Natural killer cell treated with Interleukin-12 subunit alpha and Interleukin-12 subunit beta and Interleukin-15 and Interleukin-18, amount 100 ng/mL, for 72 hours (primary cell): ENCODE results near the gene OSBPL9. TPM values are rescaled to one million over a fixed set of nuclear protein-coding genes. Genes with fewer than 3 reads are reported as not detected.

ENCODE experiments used
- ATAC-seq, 2 donors: fragments of 150-1000 bp; cut with Tn5 transposase in 1 of 2; sonication (Bioruptor Pico), chemical (Tn5 transposase) in 1 of 2; 2 replicates each; pipeline ENCODE4 v1.10.0; 2021
- DNase-seq: peaks from one replicate; pipeline ENCODE4 v3.0.0; 2022; ENCODE audit warnings: low spot score
- H3K27ac Mint-ChIP-seq, 2 donors: 1 replicate in 1 of 2; 2 replicates in 1 of 2; pipeline ENCODE4 v1.8.0; 2022; ENCODE audit warnings: mixed read lengths in 2 of 2, mild to moderate bottlenecking in 1 of 2, moderate library complexity in 1 of 2
- H3K27me3 Mint-ChIP-seq, 2 donors: 1 replicate in 1 of 2; 2 replicates in 1 of 2; pipeline ENCODE4 v1.8.0; 2022; ENCODE audit warnings: mixed read lengths in 2 of 2
- H3K36me3 Mint-ChIP-seq: one replicate; pipeline ENCODE4 v1.8.0; 2022; ENCODE audit warnings: mixed read lengths
- H3K4me1 Mint-ChIP-seq, 2 donors: 1 replicate in 1 of 2; 2 replicates in 1 of 2; pipeline ENCODE4 v1.8.0; 2022; ENCODE audit warnings: low read depth in 2 of 2, mixed read lengths in 2 of 2, mild to moderate bottlenecking in 1 of 2
- H3K4me3 Mint-ChIP-seq: one replicate; pipeline ENCODE4 v1.8.0; 2022; ENCODE audit warnings: mixed read lengths
- H3K9me3 Mint-ChIP-seq: 2 replicates; pipeline ENCODE4 v1.8.0; 2022; ENCODE audit warnings: mixed read lengths
- total RNA-seq, 2 donors: library from RNA; stranded (reverse); gene quantifications; one replicate each; pipeline ENCODE4 v1.2.3, GENCODE V29; 2022

The OSBPL9 gene
- total RNA-seq, 2 donors from 2014 or later = 55.6 to 55.7 TPM

DNA sequence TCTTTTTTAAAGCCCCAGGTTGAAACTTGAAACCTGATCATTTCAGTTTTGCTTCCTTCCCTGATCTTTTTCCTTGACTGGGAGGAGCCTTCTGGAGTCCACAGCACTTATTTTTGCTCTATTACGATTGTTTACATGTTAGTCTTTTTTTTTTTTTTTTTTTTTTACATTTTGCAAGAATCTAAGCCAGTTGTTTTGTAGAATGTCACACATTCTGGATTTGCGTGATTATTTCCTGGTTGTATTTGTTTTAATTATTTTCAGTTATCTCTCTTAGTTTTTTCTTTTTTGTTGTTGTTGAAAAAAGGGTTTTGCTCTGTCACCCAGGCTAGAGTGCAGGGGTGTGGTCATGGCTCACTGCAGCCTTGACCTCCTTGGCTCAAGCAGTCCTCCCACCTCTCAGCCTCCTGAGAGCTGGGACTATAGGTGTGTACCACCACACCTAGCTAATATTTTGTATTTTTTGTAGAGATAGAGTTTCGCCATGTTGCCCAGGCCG is 32.8 kb downstream of the OSBPL9 start:
- no peak for DNase-seq
- Mint-ChIP-seq H3K4me1 (peaks cover 0 to 7% of the 10 kb centered on the region in 2 donors), H3K9me3 (no peaks in the 10 kb centered on the region), H3K36me3 (no peaks in the 10 kb centered on the region), H3K27ac (no peak overlapping the region), H3K4me3 (no peak overlapping the region), H3K27me3 (no peaks in the 10 kb centered on the region)
- no peak for ATAC-seq

DNA sequence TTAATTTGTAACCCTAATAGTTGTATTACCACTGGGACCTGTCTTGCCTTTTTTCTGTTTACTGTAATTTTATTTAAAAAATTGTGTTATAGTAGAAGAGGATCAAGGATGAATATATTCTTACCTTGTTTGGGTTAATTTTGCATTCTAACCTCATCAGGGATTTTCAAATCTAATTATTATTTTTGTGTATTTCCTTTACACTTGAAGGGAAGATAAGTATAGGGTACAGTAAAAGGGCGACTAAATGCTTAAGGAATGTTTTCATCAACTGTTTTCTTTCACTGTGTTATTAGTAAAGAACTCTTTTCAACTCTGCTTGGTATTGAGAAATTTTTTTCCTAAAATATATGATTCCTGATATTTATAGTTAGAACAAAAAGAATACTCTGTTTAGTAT is 33.3 kb downstream of the OSBPL9 start:
- no peak overlapping the region for H3K27ac Mint-ChIP-seq

DNA sequence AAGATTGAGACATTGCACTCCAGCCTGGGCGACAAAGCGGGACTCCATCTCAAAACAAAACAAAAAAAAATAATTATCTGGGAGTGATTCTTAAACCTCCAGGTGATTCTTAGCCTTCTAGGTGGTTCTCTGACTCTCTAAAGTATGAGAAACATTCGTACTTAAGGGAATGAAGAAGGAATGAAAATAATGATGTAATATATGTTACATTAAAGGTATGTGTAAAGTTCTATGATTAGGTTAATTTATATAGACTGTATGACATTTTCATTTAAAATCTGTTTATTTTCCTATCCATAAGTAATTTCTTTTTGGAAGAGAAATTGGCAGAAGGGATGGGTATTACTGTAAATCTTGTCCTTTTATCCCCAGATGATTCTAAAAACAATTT is 34.7 kb downstream of the OSBPL9 start:
- peaks cover 0 to 3% of the 10 kb centered on the region in 2 donors for H3K4me1 Mint-ChIP-seq
- no peaks in the 10 kb centered on the region for H3K9me3 Mint-ChIP-seq

More for the DNA sequence above, 33.3 kb downstream of the OSBPL9 start:
- no peaks in the 10 kb centered on the region for H3K9me3 Mint-ChIP-seq
- DNase-seq = no peak
- ATAC-seq = no peak
- no peaks in the 10 kb centered on the region for H3K27me3 Mint-ChIP-seq
- no peaks in the 10 kb centered on the region for H3K36me3 Mint-ChIP-seq
- peaks cover 0 to 6% of the 10 kb centered on the region in 2 donors for H3K4me1 Mint-ChIP-seq
- no peak overlapping the region for H3K4me3 Mint-ChIP-seq

DNA sequence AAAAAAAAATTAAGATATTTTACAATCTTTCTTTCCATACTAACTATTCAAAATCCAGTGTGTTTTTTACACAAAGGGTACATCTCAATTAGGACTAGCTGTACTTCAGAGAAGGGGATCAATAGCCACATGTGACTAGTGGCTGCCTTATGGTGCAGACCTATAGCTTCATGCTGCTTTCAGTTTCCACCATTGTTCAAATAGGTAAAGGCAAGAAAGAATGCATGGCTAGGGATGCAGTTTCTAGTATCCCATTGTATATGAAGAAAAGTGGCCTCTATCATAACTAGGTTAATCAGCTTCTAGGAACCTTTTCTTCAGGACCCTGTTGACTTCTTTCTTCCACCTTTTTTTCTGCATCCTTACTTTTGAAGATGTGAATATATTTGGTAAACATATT is 35.7 kb downstream of the OSBPL9 start:
- no peak overlapping the region for H3K4me3 Mint-ChIP-seq
- no peaks in the 10 kb centered on the region for H3K27me3 Mint-ChIP-seq
- DNase-seq = no peak
- peaks cover 0 to 3% of the 10 kb centered on the region in 2 donors for H3K4me1 Mint-ChIP-seq
- no peak overlapping the region for H3K27ac Mint-ChIP-seq
- no peaks in the 10 kb centered on the region for H3K36me3 Mint-ChIP-seq
- no peaks in the 10 kb centered on the region for H3K9me3 Mint-ChIP-seq
- ATAC-seq = no peak

More for the DNA sequence above, 34.7 kb downstream of the OSBPL9 start:
- ATAC-seq (no peak), DNase-seq (no peak)
- H3K27me3 Mint-ChIP-seq = no peaks in the 10 kb centered on the region
- no peak overlapping the region for H3K4me3 Mint-ChIP-seq
- H3K36me3 Mint-ChIP-seq = no peaks in the 10 kb centered on the region
- no peak overlapping the region for H3K27ac Mint-ChIP-seq

DNA sequence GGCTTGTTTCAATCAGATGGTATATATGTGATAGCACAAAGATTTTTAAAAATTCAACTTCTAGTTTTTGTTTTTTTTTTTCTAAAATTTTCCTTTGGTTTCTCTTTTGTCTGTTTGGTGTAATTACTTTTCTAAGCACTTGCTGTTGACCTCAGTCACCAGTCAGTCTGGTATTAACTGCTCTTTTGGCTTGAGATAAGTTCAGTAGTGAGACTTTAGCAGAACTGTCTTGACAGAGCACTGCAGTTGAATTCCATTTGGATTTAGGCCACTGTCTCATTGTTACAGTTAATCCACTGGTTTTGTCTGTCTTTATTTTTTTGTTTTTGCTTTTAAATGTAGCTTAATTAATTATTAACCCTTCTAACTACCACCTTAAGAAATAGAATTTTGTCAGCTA is 36.2 kb downstream of the OSBPL9 start:
- Mint-ChIP-seq H3K9me3 (no peaks in the 10 kb centered on the region), H3K4me1 (peaks cover 0 to 3% of the 10 kb centered on the region in 2 donors), H3K4me3 (no peak overlapping the region), H3K27me3 (no peaks in the 10 kb centered on the region), H3K36me3 (no peaks in the 10 kb centered on the region), H3K27ac (no peak overlapping the region)
- no peak for ATAC-seq
- DNase-seq = no peak

DNA sequence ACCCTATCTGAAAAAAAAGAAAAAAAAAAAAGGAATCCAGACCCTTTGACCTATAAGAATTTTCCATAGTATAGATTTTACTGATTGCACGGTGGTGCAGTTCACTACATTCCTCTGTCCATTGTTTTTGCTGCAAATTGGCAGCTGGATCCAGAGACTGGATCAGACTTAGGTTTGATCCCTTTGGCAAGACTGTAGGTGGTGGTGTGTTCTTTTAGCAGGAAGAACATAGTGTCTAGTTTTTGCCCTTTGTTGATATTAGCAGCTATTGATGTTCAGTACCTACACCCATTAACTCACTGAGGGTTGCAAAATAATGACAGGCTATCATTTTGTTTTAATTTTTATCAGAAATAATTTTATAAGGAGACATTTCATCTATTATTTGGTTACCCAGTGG is 37.1 kb downstream of the OSBPL9 start:
- no peak overlapping the region for H3K4me3 Mint-ChIP-seq
- ATAC-seq (no peak), DNase-seq (no peak)
- no peaks in the 10 kb centered on the region for H3K9me3 Mint-ChIP-seq
- H3K27me3 Mint-ChIP-seq = no peaks in the 10 kb centered on the region
- peaks cover 0 to 3% of the 10 kb centered on the region in 2 donors for H3K4me1 Mint-ChIP-seq
- H3K36me3 Mint-ChIP-seq = no peaks in the 10 kb centered on the region
- no peak overlapping the region for H3K27ac Mint-ChIP-seq

DNA sequence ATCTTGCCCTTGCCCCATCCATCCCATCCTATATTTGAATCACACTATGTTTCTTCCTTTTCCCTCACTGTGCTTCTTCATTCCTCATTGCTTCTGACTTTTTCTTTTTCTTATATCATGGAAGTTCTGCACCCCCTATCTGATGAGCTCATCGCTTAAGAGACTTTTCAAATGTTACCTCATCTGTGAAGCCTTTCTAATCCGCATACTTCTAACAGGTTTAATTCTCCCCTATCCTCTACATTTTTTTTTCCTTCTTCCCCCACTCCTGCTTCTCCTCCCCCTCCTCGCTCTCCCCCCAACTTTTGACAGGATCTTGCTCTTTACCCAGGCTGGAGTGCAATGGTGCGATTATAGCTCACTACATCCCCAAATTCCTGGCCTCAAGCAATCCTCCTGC is 39.5 kb downstream of the OSBPL9 start:
- ATAC-seq = no peak
- Mint-ChIP-seq H3K36me3 (no peaks in the 10 kb centered on the region), H3K4me3 (no peak overlapping the region), H3K9me3 (no peaks in the 10 kb centered on the region), H3K27me3 (no peaks in the 10 kb centered on the region), H3K4me1 (peaks cover 0 to 3% of the 10 kb centered on the region in 2 donors), H3K27ac (no peak overlapping the region)
- DNase-seq = no peak

DNA sequence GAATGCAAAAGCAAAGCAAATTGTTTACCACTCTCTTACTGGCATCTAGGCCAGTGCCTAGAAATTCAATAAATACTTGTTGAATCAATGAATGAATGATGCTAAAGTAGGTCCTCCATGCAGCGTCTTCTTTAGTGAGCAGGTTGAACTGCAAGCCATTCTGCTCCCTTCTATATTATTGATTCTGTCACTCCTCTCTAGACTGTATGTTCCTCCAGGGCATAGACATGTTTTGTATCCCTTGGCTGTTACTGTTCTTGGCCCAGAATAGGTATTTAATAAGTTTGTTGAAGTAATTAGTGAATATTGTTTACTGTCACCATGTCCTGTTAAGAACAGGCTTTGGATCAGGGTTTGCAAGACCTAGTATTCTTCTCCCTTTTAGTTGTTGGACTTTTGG is 43.7 kb downstream of the OSBPL9 start:
- no peaks in the 10 kb centered on the region for H3K27me3 Mint-ChIP-seq
- no peaks in the 10 kb centered on the region for H3K9me3 Mint-ChIP-seq
- no peak overlapping the region for H3K27ac Mint-ChIP-seq
- H3K4me3 Mint-ChIP-seq = no peak overlapping the region
- no peaks in the 10 kb centered on the region for H3K36me3 Mint-ChIP-seq
- peaks cover 0 to 13% of the 10 kb centered on the region in 2 donors for H3K4me1 Mint-ChIP-seq
- DNase-seq (no peak), ATAC-seq (no peak)

DNA sequence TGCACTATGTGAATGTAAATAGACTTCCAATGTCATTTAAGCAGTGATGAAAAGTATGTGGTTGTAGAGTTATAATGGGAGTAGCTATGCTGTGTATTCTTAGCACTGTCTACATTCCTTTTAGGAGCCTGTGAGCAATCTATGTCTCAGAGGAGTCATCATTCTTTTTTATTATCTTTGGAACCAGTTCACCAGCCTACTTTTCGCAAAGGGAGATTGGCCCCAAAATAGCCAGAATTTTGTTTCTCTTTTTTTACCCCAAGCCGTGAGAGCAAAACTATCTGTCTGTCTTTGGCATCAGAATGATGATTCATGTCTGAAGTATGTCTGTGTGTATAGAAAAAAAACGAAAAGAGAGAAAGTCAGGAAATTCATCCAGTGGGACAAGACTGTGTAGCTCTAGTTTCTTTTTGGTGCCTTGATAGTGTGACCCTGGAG is 44.2 kb downstream of the OSBPL9 start:
- DNase-seq (no peak), ATAC-seq (no peak)
- H3K4me1 Mint-ChIP-seq = peaks cover 2 to 13% of the 10 kb centered on the region in 2 donors
- H3K27ac Mint-ChIP-seq = no peak overlapping the region
- no peaks in the 10 kb centered on the region for H3K9me3 Mint-ChIP-seq
- H3K27me3 Mint-ChIP-seq = no peaks in the 10 kb centered on the region
- H3K36me3 Mint-ChIP-seq = no peaks in the 10 kb centered on the region
- no peak overlapping the region for H3K4me3 Mint-ChIP-seq

DNA sequence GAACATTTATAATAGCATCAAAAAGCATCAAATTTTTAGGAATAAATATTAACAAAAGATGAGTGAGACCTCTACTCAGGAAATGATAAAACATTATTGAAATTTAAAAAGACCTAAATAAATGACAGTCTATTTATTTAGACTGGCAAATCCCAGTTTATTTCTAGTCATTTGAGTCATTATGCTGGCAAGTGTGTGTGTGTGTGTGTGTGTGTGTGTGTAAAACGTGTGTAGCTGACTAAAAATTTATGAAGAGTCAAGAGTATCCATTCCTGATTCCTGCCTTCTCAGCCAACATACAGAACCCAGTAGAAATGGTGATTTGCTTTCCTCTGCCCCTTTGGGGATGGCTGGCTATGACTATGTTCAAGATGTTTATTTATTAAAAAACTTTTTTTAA is 46.2 kb downstream of the OSBPL9 start:
- ATAC-seq (no peak), DNase-seq (no peak)
- H3K9me3 Mint-ChIP-seq = no peaks in the 10 kb centered on the region
- no peak overlapping the region for H3K4me3 Mint-ChIP-seq
- no peak overlapping the region for H3K27ac Mint-ChIP-seq
- H3K36me3 Mint-ChIP-seq = no peaks in the 10 kb centered on the region
- peaks cover 3 to 18% of the 10 kb centered on the region in 2 donors for H3K4me1 Mint-ChIP-seq
- H3K27me3 Mint-ChIP-seq = no peaks in the 10 kb centered on the region

DNA sequence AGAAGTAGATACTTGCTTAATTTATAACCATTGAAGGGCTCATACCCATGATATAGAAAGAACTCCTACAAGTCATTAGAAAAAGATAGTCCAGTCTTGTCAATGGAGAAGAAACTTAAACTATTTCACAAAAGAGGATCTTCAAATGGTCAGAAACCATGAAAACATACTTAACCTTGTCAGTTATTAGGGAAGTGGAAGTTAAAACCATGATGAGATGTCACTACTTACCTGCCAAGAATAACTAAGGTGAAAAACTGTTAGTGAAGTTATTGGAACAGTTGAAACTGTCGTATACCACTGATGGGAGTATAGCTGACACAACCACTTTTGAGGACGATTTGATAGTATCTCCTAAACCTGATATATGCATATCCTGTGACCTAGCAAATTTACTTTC is 46.8 kb downstream of the OSBPL9 start:
- no peaks in the 10 kb centered on the region for H3K9me3 Mint-ChIP-seq
- ATAC-seq (no peak), DNase-seq (no peak)
- H3K4me3 Mint-ChIP-seq = no peak overlapping the region
- H3K36me3 Mint-ChIP-seq = no peaks in the 10 kb centered on the region
- H3K27ac Mint-ChIP-seq = no peak overlapping the region
- H3K4me1 Mint-ChIP-seq = peaks cover 3 to 18% of the 10 kb centered on the region in 2 donors
- no peaks in the 10 kb centered on the region for H3K27me3 Mint-ChIP-seq

DNA sequence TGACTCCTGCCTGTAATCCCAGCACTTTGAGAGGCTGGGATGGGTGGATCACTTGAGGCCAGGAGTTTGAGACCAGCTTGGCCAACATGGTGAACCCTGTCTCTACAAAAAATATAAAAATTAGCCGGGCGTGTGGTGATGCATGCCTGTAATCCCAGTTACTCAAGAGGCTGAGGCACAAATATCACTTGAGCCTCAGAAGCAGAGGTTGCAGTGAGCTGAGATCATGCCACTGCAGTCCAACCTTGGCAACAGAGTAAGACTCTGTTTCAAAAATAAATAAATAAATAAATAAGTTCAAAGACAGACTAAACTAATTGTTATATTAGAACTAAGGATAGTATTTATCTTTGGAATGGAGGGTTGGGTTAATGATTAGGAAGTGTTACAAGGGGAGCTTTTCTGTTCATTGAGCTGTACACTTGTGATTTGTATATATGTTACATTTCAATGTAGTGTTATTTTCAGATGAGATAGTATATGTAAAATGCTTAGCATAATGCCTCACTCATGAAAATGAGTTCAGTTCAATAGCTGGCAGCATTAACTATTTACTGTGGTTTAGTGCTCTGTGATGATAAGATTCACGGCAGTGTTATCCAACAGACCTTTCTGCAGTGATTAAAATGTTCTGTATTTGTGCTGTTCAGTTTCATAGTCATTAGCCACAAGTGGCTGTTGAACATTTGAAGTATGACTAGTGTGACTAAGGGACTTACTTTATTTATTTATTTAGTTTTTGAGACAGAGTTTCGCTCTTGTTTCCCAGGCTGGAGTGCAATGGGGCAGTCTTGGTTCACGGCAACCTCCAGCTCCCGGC is 47.7 kb downstream of the OSBPL9 start:
- H3K36me3 Mint-ChIP-seq = no peaks in the 10 kb centered on the region
- ATAC-seq = no peak
- peaks cover 3 to 18% of the 10 kb centered on the region in 2 donors for H3K4me1 Mint-ChIP-seq

DNA sequence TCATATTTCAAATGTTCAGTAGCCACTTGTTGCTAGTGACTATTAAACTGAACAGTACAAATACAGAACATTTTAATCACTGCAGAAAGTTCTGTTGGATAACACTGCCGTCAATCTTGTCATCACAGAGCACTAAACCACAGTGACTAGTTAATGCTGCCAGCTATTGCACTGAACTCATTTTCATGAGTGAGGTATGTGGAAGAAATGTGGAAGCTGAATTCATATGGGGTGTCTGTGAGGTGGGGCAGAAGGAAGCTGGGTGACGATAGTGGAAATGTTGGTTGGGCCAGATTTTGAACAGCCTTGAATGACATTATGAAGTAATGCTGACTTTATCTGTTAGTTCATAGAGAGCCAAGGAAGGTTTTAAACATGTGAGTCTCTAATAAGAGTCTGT is 49.6 kb downstream of the OSBPL9 start:
- Mint-ChIP-seq H3K27me3 (no peaks in the 10 kb centered on the region), H3K4me1 (peaks cover 3 to 14% of the 10 kb centered on the region in 2 donors), H3K4me3 (no peak overlapping the region), H3K27ac (no peak overlapping the region), H3K9me3 (no peaks in the 10 kb centered on the region), H3K36me3 (no peaks in the 10 kb centered on the region)
- ATAC-seq (no peak), DNase-seq (no peak)

More for the DNA sequence above, 47.7 kb downstream of the OSBPL9 start:
- no peaks in the 10 kb centered on the region for H3K9me3 Mint-ChIP-seq
- H3K27ac Mint-ChIP-seq = no peak overlapping the region
- no peak overlapping the region for H3K4me3 Mint-ChIP-seq
- no peak for DNase-seq
- no peaks in the 10 kb centered on the region for H3K27me3 Mint-ChIP-seq

DNA sequence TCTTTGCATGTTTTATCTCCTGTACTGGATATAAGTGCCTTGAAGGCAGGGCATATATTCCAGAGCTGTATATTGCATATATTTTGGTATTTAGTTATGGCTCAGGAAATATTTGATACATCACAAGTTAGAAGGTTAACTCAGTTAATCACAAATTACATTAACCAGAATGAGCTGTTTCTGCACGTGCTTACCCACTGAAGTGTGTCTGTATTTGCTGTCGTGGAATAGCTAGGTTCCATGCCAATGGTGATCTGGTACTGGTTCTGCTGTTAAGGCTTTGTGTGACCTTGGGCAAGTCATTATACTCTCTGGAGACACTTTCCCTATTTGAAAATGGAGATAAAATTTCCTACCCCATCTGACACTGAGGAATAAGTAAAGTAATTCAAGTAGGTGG is 50.7 kb downstream of the OSBPL9 start:
- Mint-ChIP-seq H3K27ac (no peak overlapping the region), H3K36me3 (no peaks in the 10 kb centered on the region), H3K4me1 (peaks cover 3 to 5% of the 10 kb centered on the region in 2 donors), H3K9me3 (no peaks in the 10 kb centered on the region), H3K4me3 (no peak overlapping the region), H3K27me3 (no peaks in the 10 kb centered on the region)
- DNase-seq (no peak), ATAC-seq (no peak)
